Measurements from ENCODE around the gene GNG13.
"Not testable (repeated sequence)": the region's sequence is repeated elsewhere in the genome, so short reads cannot be mapped to it uniquely, and the experiment has no call there.

The GNG13 gene

GRCh38 chr16:776298-776697 lies 24.2 kb downstream of the GNG13 start:
- not testable (repeated sequence) for DNase-seq

- no peak for DNase-seq
These were observed 25.2 kb downstream of the GNG13 start for GRCh38 chr16:775236-775796.

GRCh38 chr16:774086-775001 lies 26.2 kb downstream of the GNG13 start:
- no peak for DNase-seq

GRCh38 chr16:772959-773358 lies 27.6 kb downstream of the GNG13 start:
- DNase-seq, result no peak

- DNase-seq, result no peak
These were observed 30.1 kb downstream of the GNG13 start for GRCh38 chr16:770411-770810.

GRCh38 chr16:769934-770333 lies 30.6 kb downstream of the GNG13 start:
- DNase-seq, result no peak

- no peak for DNase-seq
These were observed 31.2 kb downstream of the GNG13 start for GRCh38 chr16:769184-769784.

GRCh38 chr16:768428-768827 lies 32.1 kb downstream of the GNG13 start:
- no peak for DNase-seq

- DNase-seq, result no peak
These were observed 32.7 kb downstream of the GNG13 start for GRCh38 chr16:767743-768235.

- DNase-seq, result no peak
These were observed 33.5 kb downstream of the GNG13 start for GRCh38 chr16:766820-767640.

GRCh38 chr16:766008-766819 lies 34.3 kb downstream of the GNG13 start:
- no peak for DNase-seq

GRCh38 chr16:765488-765865 lies 35.1 kb downstream of the GNG13 start:
- DNase-seq, result no peak

GRCh38 chr16:764848-765487 lies 35.6 kb downstream of the GNG13 start:
- DNase-seq, result no peak

GRCh38 chr16:764184-764750 lies 36.3 kb downstream of the GNG13 start:
- no peak for DNase-seq

- no peak for DNase-seq
These were observed 37.0 kb downstream of the GNG13 start for GRCh38 chr16:763369-764183.

- no peak for DNase-seq
These were observed 37.8 kb downstream of the GNG13 start for GRCh38 chr16:762595-763268.

GRCh38 chr16:761625-762513 lies 38.7 kb downstream of the GNG13 start:
- no peak for DNase-seq

- DNase-seq, result no peak
These were observed 39.8 kb downstream of the GNG13 start, which contains the start of gene MSLN for GRCh38 chr16:760545-761343. Gene MSLN, plus strand, starts transcription at chr16:760734. Its CDS starts 1,947 bp downstream, at chr16:762681.
